AG04450 (cell line): ENCODE results near the gene HECW1. TPM values are rescaled to one million over a fixed set of nuclear protein-coding genes. Genes with fewer than 3 reads are reported as not detected.

Source experiments
- CTCF ChIA-PET: fragments of 300-600, 350-600 bp; formaldehyde crosslinking; extraction: SDS; loops from one replicate; lab custom pipeline; 2022; ENCODE audit warnings: antibody characterized with exemption, inconsistent platforms; lab: Charles Lee
- POLR2A ChIA-PET: fragments of 350-600 bp; formaldehyde crosslinking; extraction: SDS; loops from one replicate; lab custom pipeline; 2021; ENCODE audit warnings: antibody characterized with exemption, inconsistent platforms; lab: Yijun Ruan, JAX
- DNase-seq: peaks from one replicate; pipeline ENCODE4 v3.0.0-alpha.2; 2011; ENCODE audit warnings: low read depth, low spot score
- H3K27ac ChIP-seq: one replicate; pipeline ENCODE4 v1.5.1; 2012; ENCODE audit warnings: low read depth, low read length, control low read depth
- H3K27me3 ChIP-seq: one replicate; pipeline ENCODE4 v1.6.0; 2012; ENCODE audit warnings: low read length; ENCODE audit not compliant: control insufficient read depth, insufficient read depth
- H3K4me3 ChIP-seq: 2 replicates; pipeline ENCODE4 v1.5.1; 2011; ENCODE audit warnings: mild to moderate bottlenecking, low read depth, low read length, control low read depth
- H3K9me3 ChIP-seq: 2 replicates; pipeline ENCODE4 v1.5.1; 2012; ENCODE audit warnings: low read length; ENCODE audit not compliant: control insufficient read depth, insufficient read depth
- polyA plus RNA-seq: library from polyadenylated mRNA; depleted of rRNA; stranded (reverse); fragments of >200 nt; gene quantifications from 2 replicates; pipeline ENCODE4 v1.2.3, GENCODE V29; 2011
- TF ChIP-seq, protein P1 (sequence below): IDR thresholded peaks from 2 replicates; pipeline ENCODE4 v1.5.1; 2011; ENCODE audit warnings: low read depth, low read length, control low read depth, inconsistent platforms

The HECW1 gene
- polyA plus RNA-seq, 1 experiment = 2.6 TPM

DNA sequence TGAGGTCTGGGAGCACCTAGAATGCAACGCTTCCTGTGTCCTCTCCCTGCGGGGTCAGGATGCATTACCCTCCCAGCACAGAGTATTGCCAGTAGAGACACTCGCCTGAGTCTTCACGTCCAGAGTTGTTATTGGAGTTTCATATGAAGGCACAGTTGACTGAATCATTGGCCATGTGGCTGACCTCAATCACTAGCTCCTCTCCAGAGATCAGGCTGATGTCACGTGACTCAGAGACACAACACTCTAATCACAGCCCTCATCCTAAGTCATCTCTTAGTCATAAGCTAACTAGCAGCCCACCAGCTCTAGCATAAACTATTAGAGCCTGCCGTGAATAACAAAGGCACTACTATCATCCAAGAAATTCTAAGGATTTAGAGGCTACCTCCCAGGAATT lies 107.8 kb downstream of the HECW1 start:
- Histone ChIP-seq H3K4me3 (no peak overlapping the region), H3K27ac (no peak overlapping the region), H3K9me3 (peaks cover 3% of the 10 kb centered on the region; the same call in 1 of the 2 replicates), H3K27me3 (no peaks in the 10 kb centered on the region)
- ChIA-PET CTCF (no interaction called here), POLR2A (no interaction called here)
- peak; percentile 59 for DNase-seq
- TF ChIP-seq, protein P1, sequence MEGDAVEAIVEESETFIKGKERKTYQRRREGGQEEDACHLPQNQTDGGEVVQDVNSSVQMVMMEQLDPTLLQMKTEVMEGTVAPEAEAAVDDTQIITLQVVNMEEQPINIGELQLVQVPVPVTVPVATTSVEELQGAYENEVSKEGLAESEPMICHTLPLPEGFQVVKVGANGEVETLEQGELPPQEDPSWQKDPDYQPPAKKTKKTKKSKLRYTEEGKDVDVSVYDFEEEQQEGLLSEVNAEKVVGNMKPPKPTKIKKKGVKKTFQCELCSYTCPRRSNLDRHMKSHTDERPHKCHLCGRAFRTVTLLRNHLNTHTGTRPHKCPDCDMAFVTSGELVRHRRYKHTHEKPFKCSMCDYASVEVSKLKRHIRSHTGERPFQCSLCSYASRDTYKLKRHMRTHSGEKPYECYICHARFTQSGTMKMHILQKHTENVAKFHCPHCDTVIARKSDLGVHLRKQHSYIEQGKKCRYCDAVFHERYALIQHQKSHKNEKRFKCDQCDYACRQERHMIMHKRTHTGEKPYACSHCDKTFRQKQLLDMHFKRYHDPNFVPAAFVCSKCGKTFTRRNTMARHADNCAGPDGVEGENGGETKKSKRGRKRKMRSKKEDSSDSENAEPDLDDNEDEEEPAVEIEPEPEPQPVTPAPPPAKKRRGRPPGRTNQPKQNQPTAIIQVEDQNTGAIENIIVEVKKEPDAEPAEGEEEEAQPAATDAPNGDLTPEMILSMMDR = no peak

DNA sequence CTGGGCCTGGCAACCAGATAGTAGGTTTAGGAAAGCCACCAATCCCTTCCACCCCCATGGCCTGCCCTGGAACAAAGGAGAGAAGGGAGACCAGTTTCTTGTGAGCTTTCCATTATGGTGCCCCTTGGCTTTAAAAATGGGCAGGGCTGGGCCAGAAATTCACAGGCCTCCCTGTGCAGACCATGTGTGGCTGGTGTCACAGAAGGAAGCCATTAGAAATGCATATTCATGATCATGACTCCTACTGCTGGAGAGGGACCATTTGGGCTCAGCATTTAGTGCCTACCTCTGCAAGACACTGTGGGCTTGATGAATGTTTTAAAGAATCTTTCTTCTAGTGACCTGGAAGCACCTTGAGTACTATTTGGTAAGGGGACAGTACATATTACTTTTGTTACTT lies 108.3 kb downstream of the HECW1 start:
- DNase-seq = no peak
- TF ChIP-seq, protein P1 = no peak
- Histone ChIP-seq H3K27ac (peak overlapping the region; percentile 39), H3K4me3 (no peak overlapping the region), H3K9me3 (peaks cover 3% of the 10 kb centered on the region; the same call in 1 of the 2 replicates), H3K27me3 (no peaks in the 10 kb centered on the region)
- ChIA-PET POLR2A (no interaction called here), CTCF (no interaction called here)

DNA sequence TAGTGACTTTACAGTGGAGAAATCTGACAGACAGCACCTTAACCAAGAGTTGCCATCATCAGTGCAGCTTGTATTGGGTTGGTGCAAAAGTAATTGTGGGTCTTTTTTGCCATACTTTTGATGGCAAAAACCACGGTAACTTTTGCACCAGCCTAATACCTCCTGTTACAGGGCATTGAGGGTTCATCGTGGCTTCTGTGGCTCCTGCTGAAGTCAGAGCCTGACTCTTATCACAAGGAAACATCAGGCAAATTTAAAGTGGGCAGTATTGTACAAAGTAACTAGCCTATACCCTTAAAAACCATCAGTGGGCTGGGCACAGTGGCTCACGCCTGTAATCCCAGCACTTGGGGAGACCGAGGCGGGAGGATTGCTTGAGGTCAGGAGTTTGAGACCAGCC lies 117.4 kb downstream of the HECW1 start:
- CTCF ChIA-PET = no interaction called here
- POLR2A ChIA-PET = no interaction called here

DNA sequence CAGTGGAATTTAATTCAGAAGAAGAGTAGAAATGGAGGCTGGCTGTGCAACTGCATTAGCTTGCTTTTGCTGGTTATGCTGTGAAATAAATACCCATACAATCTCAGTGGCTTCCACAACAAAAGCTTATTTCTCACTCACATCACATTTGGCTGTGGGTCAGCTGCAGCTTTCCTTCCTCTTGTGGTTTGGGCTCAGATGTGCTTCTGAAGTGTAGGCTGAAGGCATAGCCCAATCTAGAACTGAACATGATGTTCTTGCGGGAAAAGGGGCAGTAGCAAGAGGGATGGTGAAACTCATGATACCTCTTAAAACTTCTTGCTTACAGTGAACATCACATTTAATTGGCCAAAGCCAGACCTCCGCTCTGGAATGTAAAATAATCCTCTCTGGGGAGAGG lies 119.9 kb downstream of the HECW1 start:
- ChIA-PET CTCF (interaction anchor here (0.6 kb wide), 1 partner anchor 128 kb away, joined by 3 read pairs; no protein-coding TSS in a partner anchor), POLR2A (no interaction called here)
- H3K27ac ChIP-seq = no peak overlapping the region
- no peak overlapping the region for H3K4me3 ChIP-seq
- no peak for DNase-seq
- no peaks in the 10 kb centered on the region for H3K9me3 ChIP-seq
- TF ChIP-seq, protein P1 = no peak
- peaks cover 2% of the 10 kb centered on the region for H3K27me3 ChIP-seq

More for the DNA sequence above, 117.4 kb downstream of the HECW1 start:
- Histone ChIP-seq H3K4me3 (no peak overlapping the region), H3K27me3 (peaks cover 2% of the 10 kb centered on the region), H3K27ac (no peak overlapping the region), H3K9me3 (no peaks in the 10 kb centered on the region)
- TF ChIP-seq, protein P1 = no peak
- DNase-seq = no peak

DNA sequence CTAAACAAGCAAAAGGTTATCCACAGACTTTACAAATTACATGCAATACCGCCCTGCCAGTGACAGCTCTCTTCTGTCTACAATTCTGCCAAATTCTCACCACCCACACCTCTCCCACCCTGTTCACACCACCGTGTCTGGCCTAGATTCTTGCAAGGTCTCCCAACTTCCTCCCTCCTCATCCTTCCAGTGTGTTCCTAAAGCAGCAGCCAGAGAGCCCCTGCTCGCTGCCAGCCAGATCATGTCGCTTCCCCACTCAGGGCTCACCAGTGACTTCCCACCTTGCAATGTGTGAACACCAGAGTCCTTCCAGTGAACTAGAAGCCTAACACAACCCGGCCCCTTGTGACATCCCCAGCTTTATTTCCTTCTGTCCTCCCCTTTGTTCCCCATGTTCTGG lies 121.6 kb downstream of the HECW1 start:
- no peaks in the 10 kb centered on the region for H3K9me3 ChIP-seq
- TF ChIP-seq, protein P1 = no peak
- H3K4me3 ChIP-seq = no peak overlapping the region
- DNase-seq = no peak
- POLR2A ChIA-PET = interaction anchor here (0.9 kb wide), 1 partner anchor 15 kb away, joined by 6 read pairs; no protein-coding TSS in a partner anchor
- peaks cover 2% of the 10 kb centered on the region for H3K27me3 ChIP-seq
- CTCF ChIA-PET = interaction anchor here (1.0 kb wide), 1 partner anchor 27 kb away, joined by 3 read pairs; no protein-coding TSS in a partner anchor
- no peak overlapping the region for H3K27ac ChIP-seq
